ENCODE data around the gene DYNLT2. TPM values are rescaled to one million over a fixed set of nuclear protein-coding genes. Genes with fewer than 3 reads are reported as not detected.
A peak's percentile ranks its signal among the peaks of the same experiment; 100 is the strongest.

Gene DYNLT2
- total and polyA plus RNA-seq, 2 of the 13 experiments (the other 11 are each of a cell fraction or from before 2014, with no cell fraction given): 2.1 to 4.3 TPM

GRCh38 chr6:169723200-169723909, 28.0 kb downstream of the DYNLT2 start (continued):
- TF ChIP-seq RERE (CRISPR knock-in tag; IDR thresholded peaks at IDR 0.05; ENCODE audit: low read depth) (no peak), PHB2 (IDR thresholded peaks at IDR 0.05; ENCODE audit: partially characterized antibody) (no peak), TEAD3 (CRISPR knock-in tag; optimal IDR thresholded peaks at IDR 0.05; ENCODE audit: borderline replicate concordance) (peak; percentile 52), ZNF687 (CRISPR knock-in tag; IDR thresholded peaks at IDR 0.05) (peak; percentile 70), ZNF326 (CRISPR knock-in tag; IDR thresholded peaks at IDR 0.05; ENCODE audit: borderline replicate concordance) (no peak), AHDC1 (CRISPR knock-in tag; IDR thresholded peaks at IDR 0.05; ENCODE audit: borderline replicate concordance) (no peak), HNF4A (CRISPR knock-in tag; IDR thresholded peaks at IDR 0.05) (no peak), ZNF496 (CRISPR knock-in tag; IDR thresholded peaks at IDR 0.05; ENCODE audit: insufficient replicate concordance) (no peak), ZBTB49 (CRISPR knock-in tag; IDR thresholded peaks at IDR 0.05; ENCODE audit: borderline replicate concordance) (no peak)

Data from HepG2 (cell line).